Measurements from ENCODE around the gene CHPF2.

The CHPF2 gene

GRCh38 chr7:151276666-151277590 lies 44.6 kb downstream of the CHPF2 start (continued):
- TF ChIP-seq REST (tag by site-specific recombination; IDR thresholded peaks at IDR 0.05) (no peak), ZNF335 (tag by site-specific recombination; conservative IDR thresholded peaks at IDR 0.05) (peak; percentile 87), ZBTB7A (tag by site-specific recombination; IDR thresholded peaks at IDR 0.05; ENCODE audit: low read depth) (0 out of 2 replicates have a peak, but pooled peaks have one; percentile 36), ZNF274 (IDR thresholded peaks at IDR 0.05; ENCODE audit: low read length) (no peak), ZNF274 (tag by site-specific recombination; IDR thresholded peaks at IDR 0.05; ENCODE audit: borderline replicate concordance) (no peak), ZNF645 (tag by site-specific recombination; IDR thresholded peaks at IDR 0.05) (no peak), GLI4 (tag by site-specific recombination; IDR thresholded peaks at IDR 0.05) (no peak), GFI1B (tag by site-specific recombination; IDR thresholded peaks at IDR 0.05) (no peak), SCRT2 (tag by site-specific recombination; IDR thresholded peaks at IDR 0.05) (no peak), ZSCAN23 (tag by site-specific recombination; IDR thresholded peaks at IDR 0.05) (no peak), ZFHX2 (tag by site-specific recombination; conservative IDR thresholded peaks at IDR 0.05) (peak; percentile 96), OSR2 (tag by site-specific recombination; IDR thresholded peaks at IDR 0.05) (no peak), ZNF366 (tag by site-specific recombination; conservative IDR thresholded peaks at IDR 0.05) (no peak), OVOL3 (tag by site-specific recombination; IDR thresholded peaks at IDR 0.05) (no peak), ZNF837 (tag by site-specific recombination; IDR thresholded peaks at IDR 0.05) (no peak), ZNF518A (tag by site-specific recombination; conservative IDR thresholded peaks at IDR 0.05; ENCODE audit: low read depth) (no peak), ZNF148 (tag by site-specific recombination; IDR thresholded peaks at IDR 0.05; ENCODE audit: borderline replicate concordance) (no peak), ZNF658 (tag by site-specific recombination; IDR thresholded peaks at IDR 0.05) (no peak)
